ENCODE data around the gene EML4.

Gene EML4

GRCh38 chr2:42224422-42225067 is 55.4 kb downstream of the EML4 start:
- no peak for DNase-seq
- TF ChIP-seq POLR2A (IDR thresholded peaks at IDR 0.05; ENCODE audit: low read length) (no peak), GATA1 (IDR thresholded peaks at IDR 0.05; ENCODE audit: low read depth, low read length) (no peak)

- DNase-seq, result no peak
- TF ChIP-seq POLR2A (IDR thresholded peaks at IDR 0.05; ENCODE audit: low read length), result no peak
- no peak for TF ChIP-seq GATA1 (IDR thresholded peaks at IDR 0.05; ENCODE audit: low read depth, low read length)
Measured at GRCh38 chr2:42225573-42225972, 56.4 kb downstream of the EML4 start.

- no peak for TF ChIP-seq GATA1 (IDR thresholded peaks at IDR 0.05; ENCODE audit: low read depth, low read length)
- no peak for TF ChIP-seq POLR2A (IDR thresholded peaks at IDR 0.05; ENCODE audit: low read length)
Measured at GRCh38 chr2:42227491-42227890, 58.3 kb downstream of the EML4 start.

GRCh38 chr2:42228101-42228500 is 58.9 kb downstream of the EML4 start:
- no peak for DNase-seq
- no peak for TF ChIP-seq POLR2A (IDR thresholded peaks at IDR 0.05; ENCODE audit: low read length)
- TF ChIP-seq GATA1 (IDR thresholded peaks at IDR 0.05; ENCODE audit: low read depth, low read length), result no peak

More at GRCh38 chr2:42227491-42227890, 58.3 kb downstream of the EML4 start:
- no peak for DNase-seq

GRCh38 chr2:42229949-42230348 is 60.8 kb downstream of the EML4 start:
- no peak for DNase-seq
- TF ChIP-seq GATA1 (IDR thresholded peaks at IDR 0.05; ENCODE audit: low read depth, low read length) (no peak), POLR2A (IDR thresholded peaks at IDR 0.05; ENCODE audit: low read length) (no peak)

GRCh38 chr2:42230891-42231290 is 61.7 kb downstream of the EML4 start:
- no peak for DNase-seq
- TF ChIP-seq POLR2A (IDR thresholded peaks at IDR 0.05; ENCODE audit: low read length) (no peak), GATA1 (IDR thresholded peaks at IDR 0.05; ENCODE audit: low read depth, low read length) (no peak)

GRCh38 chr2:42232024-42232423 is 62.9 kb downstream of the EML4 start:
- TF ChIP-seq POLR2A (IDR thresholded peaks at IDR 0.05; ENCODE audit: low read length) (no peak), GATA1 (IDR thresholded peaks at IDR 0.05; ENCODE audit: low read depth, low read length) (no peak)
- DNase-seq, result no peak

GRCh38 chr2:42233976-42234441 is 64.9 kb downstream of the EML4 start:
- TF ChIP-seq GATA1 (IDR thresholded peaks at IDR 0.05; ENCODE audit: low read depth, low read length) (no peak), POLR2A (IDR thresholded peaks at IDR 0.05; ENCODE audit: low read length) (no peak)
- no peak for DNase-seq

GRCh38 chr2:42236911-42237310 is 67.8 kb downstream of the EML4 start:
- DNase-seq, result no peak
- TF ChIP-seq POLR2A (IDR thresholded peaks at IDR 0.05; ENCODE audit: low read length) (no peak), GATA1 (IDR thresholded peaks at IDR 0.05; ENCODE audit: low read depth, low read length) (no peak)

GRCh38 chr2:42238644-42239288 is 69.6 kb downstream of the EML4 start:
- DNase-seq, result peak; percentile 46 to 62
- TF ChIP-seq POLR2A (IDR thresholded peaks at IDR 0.05; ENCODE audit: low read length), result no peak
- no peak for TF ChIP-seq GATA1 (IDR thresholded peaks at IDR 0.05; ENCODE audit: low read depth, low read length)

- TF ChIP-seq GATA1 (IDR thresholded peaks at IDR 0.05; ENCODE audit: low read depth, low read length), result no peak
- no peak for TF ChIP-seq POLR2A (IDR thresholded peaks at IDR 0.05; ENCODE audit: low read length)
- DNase-seq, result no peak
Measured at GRCh38 chr2:42239289-42239661, 70.1 kb downstream of the EML4 start.

GRCh38 chr2:42239811-42240210 is 70.7 kb downstream of the EML4 start:
- no peak for TF ChIP-seq GATA1 (IDR thresholded peaks at IDR 0.05; ENCODE audit: low read depth, low read length)
- no peak for TF ChIP-seq POLR2A (IDR thresholded peaks at IDR 0.05; ENCODE audit: low read length)
- DNase-seq, result peak in 1 of 2 experiments; percentile 9

- no peak for DNase-seq
- TF ChIP-seq POLR2A (IDR thresholded peaks at IDR 0.05; ENCODE audit: low read length), result no peak
- no peak for TF ChIP-seq GATA1 (IDR thresholded peaks at IDR 0.05; ENCODE audit: low read depth, low read length)
Measured at GRCh38 chr2:42241517-42241916, 72.4 kb downstream of the EML4 start.

GRCh38 chr2:42243297-42243696 is 74.1 kb downstream of the EML4 start:
- no peak for DNase-seq
- TF ChIP-seq POLR2A (IDR thresholded peaks at IDR 0.05; ENCODE audit: low read length) (no peak), GATA1 (IDR thresholded peaks at IDR 0.05; ENCODE audit: low read depth, low read length) (no peak)

- TF ChIP-seq POLR2A (IDR thresholded peaks at IDR 0.05; ENCODE audit: low read length), result no peak
- TF ChIP-seq GATA1 (IDR thresholded peaks at IDR 0.05; ENCODE audit: low read depth, low read length), result no peak
- no peak for DNase-seq
Measured at GRCh38 chr2:42244520-42244919, 75.4 kb downstream of the EML4 start.
